Neuron (in vitro differentiated cells): ENCODE data around the gene CCDC138.

ENCODE experiments used
- H2AFZ ChIP-seq: one replicate; pipeline ENCODE4 v1.6.1; 2013; ENCODE audit warnings: low read depth, mild to moderate bottlenecking, inconsistent platforms, low read length, moderate library complexity
- H3K27me3 ChIP-seq: one replicate; pipeline ENCODE4 v1.6.1; 2013; ENCODE audit warnings: low read length; ENCODE audit not compliant: insufficient read depth
- H3K36me3 ChIP-seq: one replicate; pipeline ENCODE4 v1.6.1; 2013; ENCODE audit warnings: low read length; ENCODE audit not compliant: insufficient read depth
- H3K4me1 ChIP-seq: one replicate; pipeline ENCODE4 v1.6.1; 2013; ENCODE audit warnings: low read length; ENCODE audit not compliant: insufficient read depth
- H3K4me3 ChIP-seq: 2 replicates; pipeline ENCODE4 v1.5.1; 2013; ENCODE audit warnings: mild to moderate bottlenecking, low read length, moderate library complexity
- H3K9me3 ChIP-seq: one replicate; pipeline ENCODE4 v1.6.1; 2013; ENCODE audit warnings: low read length

Gene CCDC138

DNA sequence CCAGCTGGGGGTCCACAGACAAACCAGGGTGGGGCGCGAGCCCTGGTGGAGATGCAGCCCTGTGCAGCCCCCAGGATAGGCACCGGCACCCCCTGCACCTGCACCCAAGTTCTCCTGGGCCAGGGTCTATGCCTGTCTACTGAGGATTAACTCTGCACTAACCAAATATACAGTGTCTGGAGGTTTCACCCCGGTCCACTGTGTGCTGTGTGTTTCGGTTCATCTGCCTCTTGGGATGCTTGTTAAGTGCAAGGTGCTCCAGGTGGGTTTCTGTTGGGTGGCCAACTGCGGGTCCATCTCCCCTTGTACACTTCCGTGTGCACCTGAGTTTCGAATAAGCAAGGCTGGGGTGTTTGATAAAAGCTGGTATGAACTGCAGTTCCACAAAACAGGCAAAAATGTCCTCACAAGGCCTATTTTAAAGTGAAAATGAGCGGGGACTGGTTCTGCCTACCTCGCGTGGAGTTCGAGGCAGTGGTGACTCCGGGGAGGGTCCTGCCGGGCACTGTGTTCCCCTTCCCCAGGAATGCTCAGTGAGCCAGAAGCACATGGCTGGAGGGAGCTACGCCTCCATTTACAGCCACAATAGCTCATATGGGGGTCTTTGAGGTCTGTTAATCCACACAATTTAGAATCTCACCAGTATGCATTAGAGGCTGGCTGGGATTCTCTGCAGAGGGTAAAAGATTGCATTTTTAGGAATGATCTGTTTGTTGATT is 131.7 kb downstream of the CCDC138 start:
- peaks cover 16% of the 10 kb centered on the region for H3K4me1 ChIP-seq
- H3K27me3 ChIP-seq: peaks cover 14% of the 10 kb centered on the region
- no peak overlapping the region for H2AFZ ChIP-seq
- no peaks in the 10 kb centered on the region for H3K36me3 ChIP-seq
- no peaks in the 10 kb centered on the region for H3K9me3 ChIP-seq
- H3K4me3 ChIP-seq: no peak overlapping the region

DNA sequence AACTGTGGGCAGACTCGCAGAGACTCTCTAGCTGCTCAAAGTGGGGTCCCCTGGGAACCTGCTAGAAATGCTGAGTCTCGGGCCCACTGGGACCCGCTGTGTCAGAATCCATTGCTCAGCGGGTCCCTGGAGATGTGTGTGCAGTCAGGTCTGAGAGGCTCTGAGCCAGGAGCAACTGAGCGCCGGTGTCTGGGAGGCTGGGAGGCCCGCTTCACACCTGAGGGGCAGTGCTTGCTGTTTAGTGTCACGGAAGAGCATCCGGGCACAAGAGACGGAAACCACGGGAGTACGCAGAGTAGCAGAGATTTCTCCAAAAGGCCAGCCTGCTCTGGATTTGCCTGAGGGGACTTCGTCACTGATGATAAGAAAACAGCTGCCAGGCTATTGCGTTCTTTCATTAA is 132.4 kb downstream of the CCDC138 start:
- H2AFZ ChIP-seq: no peak overlapping the region
- no peak overlapping the region for H3K4me3 ChIP-seq
- H3K36me3 ChIP-seq: no peaks in the 10 kb centered on the region
- peaks cover 14% of the 10 kb centered on the region for H3K27me3 ChIP-seq
- peaks cover 16% of the 10 kb centered on the region for H3K4me1 ChIP-seq
- H3K9me3 ChIP-seq: no peaks in the 10 kb centered on the region

DNA sequence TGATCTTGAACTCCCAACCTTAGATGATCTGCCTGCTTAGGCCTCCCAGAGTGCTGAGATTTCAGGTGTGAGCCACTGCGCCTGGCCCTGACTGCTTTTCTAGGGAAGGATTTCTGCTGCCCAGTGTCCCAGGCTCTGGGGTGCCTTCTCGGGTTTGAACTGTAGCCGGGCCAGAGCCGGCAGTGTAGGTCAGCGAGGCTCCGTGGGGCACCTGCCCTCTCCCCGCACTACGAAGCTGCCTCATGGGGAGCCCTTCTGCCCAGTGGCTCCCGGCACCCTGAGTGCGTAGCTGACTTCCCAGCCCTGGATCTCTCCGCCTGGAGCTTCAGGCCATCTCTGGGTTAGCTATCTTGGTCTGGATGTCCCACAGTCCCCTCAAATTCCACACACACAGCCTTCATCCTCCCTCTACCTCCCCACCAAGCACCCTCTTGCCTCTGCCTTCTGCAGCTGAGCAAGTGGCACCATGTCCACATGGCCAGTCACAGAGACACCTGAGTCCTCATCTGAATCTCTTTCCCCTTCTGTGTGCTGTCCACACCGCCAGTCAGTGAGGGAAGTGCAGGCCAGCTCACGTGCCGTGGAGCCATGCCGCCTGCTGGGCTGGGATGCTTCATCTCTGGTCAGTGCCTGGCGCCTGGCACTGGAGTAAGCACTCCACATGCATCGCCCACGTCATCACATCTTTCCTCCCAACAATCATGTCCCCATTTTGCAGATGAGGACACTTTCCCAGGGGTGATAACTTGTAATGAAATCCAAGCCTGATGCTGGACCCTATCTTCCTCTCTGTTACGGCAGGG is 133.2 kb downstream of the CCDC138 start:
- Histone ChIP-seq H3K4me3 (no peak overlapping the region), H3K36me3 (no peaks in the 10 kb centered on the region), H2AFZ (no peak overlapping the region), H3K4me1 (peaks cover 16% of the 10 kb centered on the region), H3K9me3 (no peaks in the 10 kb centered on the region), H3K27me3 (peaks cover 14% of the 10 kb centered on the region)

DNA sequence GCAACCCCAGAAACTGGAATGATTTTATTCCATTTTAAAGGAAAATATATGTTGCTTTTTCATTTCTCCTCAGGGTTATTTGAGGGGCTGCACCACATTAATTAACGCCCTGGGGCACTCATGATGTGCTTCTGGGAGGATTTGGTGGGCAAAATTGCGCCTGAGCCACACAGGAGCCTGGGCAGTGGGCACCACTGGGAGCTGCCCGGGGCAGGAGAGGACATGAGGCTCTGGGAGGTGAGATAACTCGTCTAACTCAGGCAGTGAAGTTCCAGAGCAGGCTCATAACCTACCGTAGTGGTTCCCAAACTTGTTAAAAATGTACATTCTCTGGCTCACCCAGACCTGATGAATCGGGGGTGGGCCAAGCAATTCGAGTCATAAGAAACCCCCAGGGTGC is 134.1 kb downstream of the CCDC138 start:
- H3K9me3 ChIP-seq: no peaks in the 10 kb centered on the region
- no peak overlapping the region for H3K4me3 ChIP-seq
- peaks cover 16% of the 10 kb centered on the region for H3K4me1 ChIP-seq
- H3K27me3 ChIP-seq: peaks cover 16% of the 10 kb centered on the region
- H2AFZ ChIP-seq: no peak overlapping the region
- H3K36me3 ChIP-seq: no peaks in the 10 kb centered on the region

DNA sequence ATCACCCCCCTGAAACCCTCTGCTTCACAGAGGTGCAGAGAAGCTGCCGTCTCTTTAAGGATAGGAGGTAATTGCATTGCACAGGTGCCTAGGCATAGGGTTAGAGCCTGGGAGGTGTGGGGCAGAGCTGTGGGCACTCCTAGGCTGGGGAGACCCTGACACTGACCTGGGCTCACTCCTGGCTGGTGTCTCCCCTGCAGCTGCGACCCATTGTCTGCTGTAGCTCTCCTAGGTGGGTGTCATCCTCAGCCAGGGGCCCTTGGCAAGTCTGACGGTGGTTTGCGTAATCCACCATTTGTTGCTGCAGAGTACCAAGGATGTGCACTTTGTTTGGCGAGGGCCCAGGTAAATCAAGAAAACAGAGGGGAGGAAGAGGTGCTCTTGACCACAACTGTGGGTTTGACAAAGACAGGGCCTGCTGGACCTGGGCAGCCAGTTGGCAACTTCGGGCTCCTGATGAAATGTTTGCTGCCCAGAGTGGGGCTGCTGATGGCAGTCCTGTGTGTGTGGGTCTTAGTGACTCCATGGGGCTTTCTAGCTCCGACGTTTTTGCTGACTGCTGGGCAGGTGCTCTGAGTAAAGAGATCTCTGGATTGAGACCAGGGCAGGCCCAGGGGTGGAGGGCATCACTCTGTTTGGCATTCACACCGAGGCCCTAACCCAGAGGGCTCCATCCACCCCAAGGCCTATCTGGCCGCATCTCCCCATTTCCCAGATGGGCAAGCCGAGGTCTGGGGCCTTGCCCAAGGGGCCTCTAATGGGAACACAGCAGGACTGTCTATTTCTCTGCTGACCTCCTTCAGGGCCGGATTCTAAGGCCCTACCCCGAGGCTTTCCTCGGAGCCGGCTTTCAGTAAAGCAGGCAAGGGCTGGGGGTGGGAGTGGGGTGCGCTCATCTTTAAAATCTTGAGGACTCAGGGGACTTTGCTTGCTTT is 134.8 kb downstream of the CCDC138 start:
- H3K36me3 ChIP-seq: no peaks in the 10 kb centered on the region
- no peak overlapping the region for H2AFZ ChIP-seq
- H3K4me1 ChIP-seq: peaks cover 14% of the 10 kb centered on the region
- no peaks in the 10 kb centered on the region for H3K9me3 ChIP-seq
- no peak overlapping the region for H3K4me3 ChIP-seq
- H3K27me3 ChIP-seq: peaks cover 16% of the 10 kb centered on the region

DNA sequence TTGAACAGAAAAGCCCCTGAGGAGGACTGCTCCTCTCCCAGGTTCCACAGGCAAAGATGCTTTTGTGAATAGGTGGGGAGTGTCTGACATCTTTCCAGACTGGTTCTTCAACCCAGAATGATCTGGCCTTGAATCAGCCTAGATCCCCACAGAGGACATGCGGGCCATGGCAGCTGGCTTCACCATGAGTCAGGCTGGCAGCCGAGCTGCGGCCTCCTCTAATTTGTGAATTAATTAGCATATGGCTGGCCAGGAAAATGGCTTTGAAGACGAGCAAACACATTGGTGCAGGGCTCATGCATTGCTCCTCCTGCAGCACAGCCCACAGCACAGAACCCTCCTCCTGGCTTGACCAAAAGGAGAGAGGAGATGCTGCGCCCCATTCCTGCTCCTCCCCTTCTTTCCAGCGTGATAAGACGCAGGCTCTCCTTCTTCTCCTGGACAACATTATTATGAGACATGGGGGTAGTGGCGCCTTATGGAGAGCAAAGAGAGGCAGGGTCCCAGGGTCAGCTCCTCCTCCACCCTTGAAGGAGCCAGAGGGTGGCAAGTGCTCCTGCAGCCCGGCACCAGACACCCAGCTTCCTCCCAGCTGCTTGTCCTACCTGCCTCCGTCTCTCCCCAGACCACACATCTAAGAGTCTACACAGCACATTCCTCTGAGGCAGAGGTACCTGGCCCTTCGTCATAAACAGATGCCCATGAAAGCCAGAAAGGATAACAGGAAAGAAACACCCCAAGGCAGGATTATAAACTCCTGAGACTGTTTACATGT is 135.8 kb downstream of the CCDC138 start:
- Histone ChIP-seq H3K36me3 (no peaks in the 10 kb centered on the region), H3K4me3 (no peak overlapping the region), H3K9me3 (no peaks in the 10 kb centered on the region), H2AFZ (no peak overlapping the region), H3K4me1 (peaks cover 6% of the 10 kb centered on the region), H3K27me3 (peaks cover 16% of the 10 kb centered on the region)

DNA sequence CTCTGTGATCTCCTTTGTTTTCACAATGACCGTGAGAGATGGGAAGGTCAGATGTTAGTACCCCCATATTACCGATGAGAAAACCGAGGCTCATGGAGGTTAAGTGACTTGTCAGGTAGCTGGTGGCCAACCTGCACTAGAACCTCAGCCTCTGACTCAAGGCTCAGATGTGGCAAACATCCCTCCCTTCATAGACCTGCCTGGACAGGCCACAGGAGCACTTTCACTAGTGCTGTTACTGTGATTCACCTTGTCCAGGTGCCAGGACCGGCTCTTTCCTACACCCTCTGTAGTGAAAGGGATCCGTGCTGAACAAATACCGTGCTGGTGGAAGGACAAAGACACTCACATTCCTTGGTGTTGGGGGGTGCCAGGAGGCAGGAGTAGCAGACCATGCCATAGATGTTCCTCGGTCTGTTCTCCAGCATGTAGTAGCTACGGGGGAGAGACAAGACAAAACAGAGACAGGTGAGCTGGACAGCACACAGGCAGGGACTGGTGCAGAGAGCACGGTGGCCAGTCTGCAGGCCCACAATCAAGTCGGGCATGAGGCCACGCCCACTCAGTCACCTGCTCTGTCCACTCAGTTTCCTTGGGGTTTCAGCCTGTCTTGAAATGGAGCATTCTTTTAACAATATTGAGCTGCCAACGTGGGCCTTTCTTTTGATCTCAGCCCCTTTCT is 136.6 kb downstream of the CCDC138 start:
- Histone ChIP-seq H3K4me3 (no peak overlapping the region), H3K27me3 (peaks cover 16% of the 10 kb centered on the region), H3K4me1 (peaks cover 2% of the 10 kb centered on the region), H3K9me3 (no peaks in the 10 kb centered on the region), H2AFZ (no peak overlapping the region), H3K36me3 (no peaks in the 10 kb centered on the region)

DNA sequence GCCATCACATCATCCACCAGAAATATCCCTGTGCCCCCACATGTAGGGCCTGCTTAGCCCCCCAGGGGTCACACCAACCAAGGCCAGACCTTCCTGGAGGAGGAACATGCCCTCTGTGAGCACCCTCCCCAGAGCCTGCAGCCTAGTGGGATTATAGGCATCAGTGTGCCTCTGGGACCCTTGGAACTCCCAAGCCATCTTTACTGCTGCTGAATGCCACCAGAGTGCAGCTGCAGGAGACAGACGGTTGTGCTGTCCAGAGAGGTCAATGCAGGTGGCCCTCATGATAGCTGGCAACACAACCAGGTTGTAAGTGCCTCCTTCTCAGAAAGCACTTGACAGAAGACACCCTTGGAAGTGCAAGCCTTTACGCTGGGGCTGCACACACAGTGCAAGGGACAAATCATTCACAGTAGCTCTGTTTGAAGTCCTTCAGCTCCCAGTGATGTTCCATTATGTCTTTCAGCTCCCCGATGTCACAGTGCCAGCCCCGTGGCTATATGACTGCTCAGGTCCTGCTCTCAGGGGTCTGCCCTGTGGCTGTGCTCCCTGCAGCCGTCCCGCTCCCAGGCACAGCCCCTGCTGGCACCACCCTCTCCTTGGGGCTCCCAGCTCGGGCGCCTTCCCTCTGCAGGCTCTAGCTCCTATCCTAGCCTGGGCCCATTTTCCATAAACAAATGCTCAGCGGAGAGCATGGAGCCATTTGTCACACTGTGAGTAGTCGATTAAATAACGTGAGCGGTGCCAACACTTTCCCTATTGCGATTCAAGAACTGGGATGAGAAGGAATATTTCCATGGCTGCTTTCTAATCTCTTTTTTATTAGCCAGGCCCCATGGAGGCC is 137.4 kb downstream of the CCDC138 start:
- Histone ChIP-seq H3K27me3 (peaks cover 16% of the 10 kb centered on the region), H2AFZ (no peak overlapping the region), H3K36me3 (no peaks in the 10 kb centered on the region), H3K4me3 (no peak overlapping the region), H3K4me1 (no peaks in the 10 kb centered on the region), H3K9me3 (no peaks in the 10 kb centered on the region)

DNA sequence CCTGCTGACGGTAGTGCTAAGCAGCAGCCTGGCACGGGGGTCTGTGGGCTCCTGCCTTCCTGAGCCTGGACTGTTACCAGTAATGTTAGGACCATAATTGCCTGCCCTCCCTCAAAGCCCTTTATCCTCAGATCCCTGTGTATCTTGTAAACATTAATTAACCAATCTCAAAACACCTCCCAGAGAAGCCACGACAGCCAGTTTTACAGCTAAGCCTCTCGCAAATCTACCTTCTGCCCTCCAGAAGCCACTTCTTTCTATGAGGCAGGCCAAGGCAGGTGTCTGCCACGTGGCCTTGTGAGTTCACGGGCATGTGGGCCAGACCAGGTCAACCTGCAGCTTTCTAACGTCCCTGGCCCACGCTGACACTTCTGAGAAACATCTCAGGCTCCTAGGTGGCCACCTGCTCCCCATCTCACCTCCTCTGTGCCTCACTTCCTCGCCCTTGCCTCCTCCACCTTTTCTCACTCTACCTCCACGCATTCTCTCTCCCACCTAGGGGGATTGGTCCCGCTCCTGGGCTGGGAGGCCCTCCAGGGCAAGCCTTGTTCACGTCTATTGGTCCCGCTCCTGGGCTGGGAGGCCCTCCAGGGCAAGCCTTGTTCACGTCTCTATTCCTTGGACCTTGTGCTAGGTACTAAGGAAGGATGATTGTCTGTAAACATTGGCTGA is 138.1 kb downstream of the CCDC138 start:
- Histone ChIP-seq H3K4me3 (no peak overlapping the region), H3K27me3 (peaks cover 16% of the 10 kb centered on the region), H3K4me1 (no peaks in the 10 kb centered on the region), H3K9me3 (no peaks in the 10 kb centered on the region), H2AFZ (no peak overlapping the region), H3K36me3 (no peaks in the 10 kb centered on the region)

DNA sequence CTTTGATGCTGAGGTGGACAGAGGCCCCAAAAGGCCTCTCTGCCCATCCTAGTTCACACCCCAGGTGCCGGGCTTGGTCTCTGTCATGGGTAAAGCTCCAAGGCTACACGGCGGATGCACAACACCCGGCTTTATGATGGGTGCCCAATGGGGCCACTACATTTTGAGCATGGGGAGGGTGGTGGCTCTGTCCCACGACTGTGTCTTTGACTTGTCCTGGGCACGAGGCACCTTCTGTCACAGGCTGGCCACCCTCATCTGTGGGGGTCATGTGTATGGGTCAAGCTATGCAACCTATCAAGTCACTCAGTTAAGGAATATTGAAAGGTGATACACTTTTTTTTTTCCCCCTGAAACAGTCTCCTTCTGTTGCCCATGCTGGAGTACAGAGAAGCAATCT is 138.7 kb downstream of the CCDC138 start:
- Histone ChIP-seq H3K36me3 (no peaks in the 10 kb centered on the region), H3K4me1 (no peaks in the 10 kb centered on the region), H3K9me3 (no peaks in the 10 kb centered on the region), H2AFZ (no peak overlapping the region), H3K4me3 (no peak overlapping the region), H3K27me3 (peaks cover 17% of the 10 kb centered on the region)

DNA sequence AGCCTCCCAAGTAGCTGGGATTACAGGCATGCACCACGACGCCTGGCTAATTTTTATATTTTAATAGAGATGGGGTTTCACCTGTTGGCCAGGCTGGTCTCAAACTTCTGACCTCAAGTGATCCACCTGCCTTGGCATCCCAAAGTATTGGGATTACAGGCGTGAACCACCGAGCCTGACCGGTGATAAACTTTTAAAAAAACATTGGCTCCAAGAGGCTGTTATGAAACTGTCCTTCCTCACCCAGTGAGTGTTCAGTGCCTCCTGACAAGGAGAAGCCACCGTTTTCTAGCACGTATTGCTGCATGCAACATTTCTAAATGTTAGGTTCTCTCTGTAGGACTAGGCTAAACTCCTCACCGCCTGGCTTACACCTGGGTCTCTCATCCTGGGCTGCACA is 139.2 kb downstream of the CCDC138 start:
- peaks cover 19% of the 10 kb centered on the region for H3K27me3 ChIP-seq
- no peak overlapping the region for H2AFZ ChIP-seq
- no peaks in the 10 kb centered on the region for H3K36me3 ChIP-seq

More for the DNA sequence above, 139.2 kb downstream of the CCDC138 start:
- Histone ChIP-seq H3K4me3 (no peak overlapping the region), H3K9me3 (no peaks in the 10 kb centered on the region), H3K4me1 (no peaks in the 10 kb centered on the region)
